HEK293 (cell line): Measurements from ENCODE around the gene VASN.

Source experiments
- CTCF ChIA-PET: fragments of 350-600 bp; formaldehyde crosslinking; extraction: SDS; loops from one replicate; lab custom pipeline; 2021; ENCODE audit warnings: antibody characterized with exemption; lab: Yijun Ruan, JAX
- POLR2A ChIA-PET: fragments of 300-600 bp; formaldehyde crosslinking; extraction: SDS; loops from one replicate; lab custom pipeline; 2020; ENCODE audit warnings: antibody characterized with exemption, inconsistent platforms; lab: Yijun Ruan, JAX
- H3K27ac ChIP-seq: fragments of 200-500 bp; sonication (Bioruptor generic); 2 replicates; pipeline ENCODE4 v1.5.1; 2014; ENCODE audit warnings: low read depth, low read length, control low read depth, inconsistent platforms; ENCODE audit errors: extremely low read depth
- H3K36me3 ChIP-seq, 2 experiments: fragments of 200-500 bp in 1 of 2; sonication (Bioruptor generic) in 1 of 2; 1 replicate in 1 of 2; 2 replicates in 1 of 2; pipeline ENCODE4 v1.5.1; 2014 to 2017; ENCODE audit warnings: inconsistent platforms in 2 of 2, low read length in 2 of 2; ENCODE audit not compliant: control insufficient read depth in 2 of 2, insufficient read depth in 1 of 2
- H3K4me1 ChIP-seq: fragments of 200-500 bp; sonication (Bioruptor generic); 2 replicates; pipeline ENCODE4 v1.5.1; 2014; ENCODE audit warnings: mild to moderate bottlenecking, low read length, inconsistent platforms; ENCODE audit not compliant: control insufficient read depth, insufficient read depth
- H3K4me3 ChIP-seq: 2 replicates; pipeline ENCODE4 v1.5.1; 2011; ENCODE audit warnings: low read depth, mild to moderate bottlenecking, control low read depth, low read length, moderate library complexity
- H3K9me3 ChIP-seq: fragments of 200-500 bp; sonication (Bioruptor generic); 2 replicates; pipeline ENCODE4 v1.5.1; 2014; ENCODE audit warnings: low read depth, low read length, inconsistent platforms; ENCODE audit not compliant: control insufficient read depth, insufficient read depth
- BCL11A ChIP-seq: fragments of 450-650 bp; formaldehyde crosslinking; IDR thresholded peaks from 2 replicates; pipeline ENCODE4 v1.5.1; 2016; ENCODE audit warnings: low read depth, missing biosample characterization, missing genetic modification characterization
- FEZF1 ChIP-seq: fragments of 450-650 bp; formaldehyde crosslinking; IDR thresholded peaks from 2 replicates; pipeline ENCODE4 v1.5.1; 2016; ENCODE audit warnings: missing biosample characterization, missing genetic modification characterization
- HOXD13 ChIP-seq: sonication (generic); formaldehyde crosslinking; IDR thresholded peaks from 2 replicates; pipeline ENCODE4 v1.8.0; 2022; ENCODE audit warnings: missing genetic modification reagents, borderline replicate concordance
- MYNN ChIP-seq: fragments of 450-650 bp; formaldehyde crosslinking; IDR thresholded peaks from 2 replicates; pipeline ENCODE4 v1.5.1; 2016; ENCODE audit warnings: missing biosample characterization, missing genetic modification characterization, borderline replicate concordance
- TCF7L2 ChIP-seq: IDR thresholded peaks from 2 replicates; pipeline ENCODE4 v1.6.1; 2011; ENCODE audit warnings: low read depth, mild to moderate bottlenecking, inconsistent platforms, low read length, moderate library complexity, borderline replicate concordance
- ZFP69B ChIP-seq: fragments of 450-650 bp; formaldehyde crosslinking; IDR thresholded peaks from 2 replicates; pipeline ENCODE4 v1.5.1; 2016; ENCODE audit warnings: missing biosample characterization, missing genetic modification characterization
- ZNF140 ChIP-seq: fragments of 450-650 bp; formaldehyde crosslinking; IDR thresholded peaks from 2 replicates; pipeline ENCODE4 v1.5.1; 2016; ENCODE audit warnings: missing biosample characterization, missing genetic modification characterization
- ZNF274 ChIP-seq, 2 experiments: fragments of 200-500 bp in 1 of 2; fragments of 450-650 bp in 1 of 2; sonication (Bioruptor generic) in 1 of 2; formaldehyde crosslinking in 1 of 2; IDR thresholded peaks; 2 replicates each; pipeline versions ENCODE4 v1.5.1 to v1.6.1; 2014 to 2016; ENCODE audit warnings: borderline replicate concordance in 1 of 2, inconsistent platforms in 1 of 2, low read length in 1 of 2, missing biosample characterization in 1 of 2, missing genetic modification characterization in 1 of 2
- ZNF366 ChIP-seq: fragments of 450-650 bp; formaldehyde crosslinking; conservative IDR thresholded peaks from 2 replicates; pipeline ENCODE4 v1.5.1; 2016; ENCODE audit warnings: missing biosample characterization, missing genetic modification characterization
- ZNF561 ChIP-seq: fragments of 450-650 bp; IDR thresholded peaks from 2 replicates; pipeline ENCODE4 v1.5.1; 2018; ENCODE audit warnings: missing biosample characterization, missing genetic modification characterization, borderline replicate concordance
- ZNF585B ChIP-seq: fragments of 450-650 bp; formaldehyde crosslinking; IDR thresholded peaks from 2 replicates; pipeline ENCODE4 v1.5.1; 2016; ENCODE audit warnings: missing biosample characterization, missing genetic modification characterization
- TF ChIP-seq, protein P1 (sequence below): fragments of 450-650 bp; IDR thresholded peaks from 2 replicates; pipeline ENCODE4 v1.5.1; 2018; ENCODE audit warnings: missing biosample characterization, mild to moderate bottlenecking, missing genetic modification characterization
- TF ChIP-seq, protein P2 (sequence below): fragments of 450-650 bp; formaldehyde crosslinking; IDR thresholded peaks from 2 replicates; pipeline ENCODE4 v1.5.1; 2016; ENCODE audit warnings: missing biosample characterization, missing genetic modification characterization, borderline replicate concordance
- TF ChIP-seq, protein P3 (sequence below): fragments of 450-650 bp; formaldehyde crosslinking; IDR thresholded peaks from 2 replicates; pipeline ENCODE4 v1.5.0; 2017; ENCODE audit warnings: missing biosample characterization, missing genetic modification characterization, borderline replicate concordance
- TF ChIP-seq, protein P4 (sequence below): sonication (generic); formaldehyde crosslinking; IDR thresholded peaks from 2 replicates; pipeline ENCODE4 v1.8.1; 2022; ENCODE audit warnings: mild to moderate bottlenecking, moderate library complexity, missing genetic modification reagents
- TF ChIP-seq, protein P5 (sequence below): fragments of 450-650 bp; formaldehyde crosslinking; IDR thresholded peaks from 2 replicates; pipeline ENCODE4 v1.5.1; 2017; ENCODE audit warnings: missing biosample characterization, missing genetic modification characterization

VASN gene

DNA sequence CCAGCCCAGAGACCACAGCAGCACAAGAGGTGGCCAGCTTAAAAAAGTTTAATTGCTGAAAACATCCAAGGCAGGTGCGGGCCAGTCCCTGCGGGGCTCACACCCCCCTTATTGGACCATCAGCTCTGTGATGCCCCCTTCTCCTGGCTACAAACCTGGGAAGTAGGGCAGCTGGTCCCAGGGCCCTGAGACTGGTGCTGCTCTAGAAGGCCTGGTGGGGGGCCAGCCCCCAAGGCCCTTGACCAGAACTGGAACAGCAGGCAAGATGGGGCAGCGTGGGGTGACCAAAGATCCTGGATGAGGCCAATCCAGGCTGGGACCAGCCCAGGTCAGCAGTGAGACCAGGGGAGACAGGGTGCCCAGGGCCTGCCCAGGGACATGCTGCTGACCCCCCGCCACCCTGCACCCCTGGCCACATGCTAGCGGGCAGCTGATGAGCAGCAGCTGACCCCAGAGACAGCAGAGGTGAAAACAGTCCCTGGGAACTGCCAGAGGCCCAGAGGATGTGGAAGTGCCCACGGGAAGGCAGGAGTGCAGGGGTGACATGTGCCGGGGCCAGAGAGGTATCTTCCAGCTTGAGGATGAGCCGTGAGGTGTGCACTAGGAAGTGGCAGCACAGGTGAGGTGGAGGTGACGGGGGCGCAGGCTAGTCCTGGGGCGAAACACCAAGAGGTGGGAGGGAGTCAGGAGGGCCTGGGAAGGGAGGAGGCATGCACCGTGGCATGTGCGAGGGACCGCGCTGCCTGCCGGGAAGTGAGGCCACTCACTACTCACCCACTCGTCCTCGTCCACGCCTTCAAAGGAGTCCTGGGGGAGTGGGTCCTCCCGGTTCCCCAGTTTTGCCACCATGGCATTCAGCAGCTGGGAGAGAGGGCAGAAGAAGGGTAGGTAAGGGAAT lies 16.9 kb upstream of the VASN start (continued):
- TF ChIP-seq, protein P1, sequence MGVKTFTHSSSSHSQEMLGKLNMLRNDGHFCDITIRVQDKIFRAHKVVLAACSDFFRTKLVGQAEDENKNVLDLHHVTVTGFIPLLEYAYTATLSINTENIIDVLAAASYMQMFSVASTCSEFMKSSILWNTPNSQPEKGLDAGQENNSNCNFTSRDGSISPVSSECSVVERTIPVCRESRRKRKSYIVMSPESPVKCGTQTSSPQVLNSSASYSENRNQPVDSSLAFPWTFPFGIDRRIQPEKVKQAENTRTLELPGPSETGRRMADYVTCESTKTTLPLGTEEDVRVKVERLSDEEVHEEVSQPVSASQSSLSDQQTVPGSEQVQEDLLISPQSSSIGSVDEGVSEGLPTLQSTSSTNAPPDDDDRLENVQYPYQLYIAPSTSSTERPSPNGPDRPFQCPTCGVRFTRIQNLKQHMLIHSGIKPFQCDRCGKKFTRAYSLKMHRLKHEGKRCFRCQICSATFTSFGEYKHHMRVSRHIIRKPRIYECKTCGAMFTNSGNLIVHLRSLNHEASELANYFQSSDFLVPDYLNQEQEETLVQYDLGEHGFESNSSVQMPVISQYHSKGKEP (tag by site-specific recombination) = no peak
- TF ChIP-seq ZNF561 (tag by site-specific recombination) (no peak), HOXD13 (CRISPR knock-in tag) (no peak), ZNF274 (IDR thresholded peaks at IDR 0.05; ENCODE audit: low read length) (no peak), ZNF274 (tag by site-specific recombination; IDR thresholded peaks at IDR 0.05; ENCODE audit: borderline replicate concordance) (no peak), TCF7L2 (no peak), FEZF1 (tag by site-specific recombination) (no peak)
- TF ChIP-seq, protein P2, sequence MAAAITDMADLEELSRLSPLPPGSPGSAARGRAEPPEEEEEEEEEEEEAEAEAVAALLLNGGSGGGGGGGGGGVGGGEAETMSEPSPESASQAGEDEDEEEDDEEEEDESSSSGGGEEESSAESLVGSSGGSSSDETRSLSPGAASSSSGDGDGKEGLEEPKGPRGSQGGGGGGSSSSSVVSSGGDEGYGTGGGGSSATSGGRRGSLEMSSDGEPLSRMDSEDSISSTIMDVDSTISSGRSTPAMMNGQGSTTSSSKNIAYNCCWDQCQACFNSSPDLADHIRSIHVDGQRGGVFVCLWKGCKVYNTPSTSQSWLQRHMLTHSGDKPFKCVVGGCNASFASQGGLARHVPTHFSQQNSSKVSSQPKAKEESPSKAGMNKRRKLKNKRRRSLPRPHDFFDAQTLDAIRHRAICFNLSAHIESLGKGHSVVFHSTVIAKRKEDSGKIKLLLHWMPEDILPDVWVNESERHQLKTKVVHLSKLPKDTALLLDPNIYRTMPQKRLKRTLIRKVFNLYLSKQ (tag by site-specific recombination) = no peak
- TF ChIP-seq, protein P3, sequence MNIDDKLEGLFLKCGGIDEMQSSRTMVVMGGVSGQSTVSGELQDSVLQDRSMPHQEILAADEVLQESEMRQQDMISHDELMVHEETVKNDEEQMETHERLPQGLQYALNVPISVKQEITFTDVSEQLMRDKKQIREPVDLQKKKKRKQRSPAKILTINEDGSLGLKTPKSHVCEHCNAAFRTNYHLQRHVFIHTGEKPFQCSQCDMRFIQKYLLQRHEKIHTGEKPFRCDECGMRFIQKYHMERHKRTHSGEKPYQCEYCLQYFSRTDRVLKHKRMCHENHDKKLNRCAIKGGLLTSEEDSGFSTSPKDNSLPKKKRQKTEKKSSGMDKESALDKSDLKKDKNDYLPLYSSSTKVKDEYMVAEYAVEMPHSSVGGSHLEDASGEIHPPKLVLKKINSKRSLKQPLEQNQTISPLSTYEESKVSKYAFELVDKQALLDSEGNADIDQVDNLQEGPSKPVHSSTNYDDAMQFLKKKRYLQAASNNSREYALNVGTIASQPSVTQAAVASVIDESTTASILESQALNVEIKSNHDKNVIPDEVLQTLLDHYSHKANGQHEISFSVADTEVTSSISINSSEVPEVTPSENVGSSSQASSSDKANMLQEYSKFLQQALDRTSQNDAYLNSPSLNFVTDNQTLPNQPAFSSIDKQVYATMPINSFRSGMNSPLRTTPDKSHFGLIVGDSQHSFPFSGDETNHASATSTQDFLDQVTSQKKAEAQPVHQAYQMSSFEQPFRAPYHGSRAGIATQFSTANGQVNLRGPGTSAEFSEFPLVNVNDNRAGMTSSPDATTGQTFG (tag by site-specific recombination) = no peak

DNA sequence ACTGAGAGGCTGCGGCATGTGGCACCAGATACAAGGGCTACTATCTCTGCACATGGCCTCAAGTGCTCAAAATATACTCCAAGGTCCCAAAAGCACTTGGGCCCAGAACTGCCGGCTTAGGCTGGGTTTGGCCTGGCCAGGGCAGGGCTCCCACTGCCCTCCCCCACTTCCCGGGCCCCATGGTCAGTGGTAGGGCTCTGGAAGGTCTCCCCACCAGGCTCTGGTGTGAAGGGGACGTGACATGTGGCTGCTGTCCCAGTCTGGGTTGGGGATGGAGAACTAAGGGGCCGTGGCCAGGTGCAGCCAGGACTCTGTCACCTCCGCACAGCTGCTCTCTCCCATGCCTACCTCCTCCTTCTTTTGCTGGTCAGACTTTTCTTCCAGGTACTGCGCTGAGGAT lies 14.8 kb upstream of the VASN start:
- peaks cover 0 to 26% of the 10 kb centered on the region in 2 experiments; a peak in 2 of 3 replicates for H3K36me3 ChIP-seq
- POLR2A ChIA-PET = no interaction called here
- H3K27ac ChIP-seq = no peak overlapping the region
- no peak overlapping the region for H3K4me3 ChIP-seq
- H3K9me3 ChIP-seq = no peaks in the 10 kb centered on the region
- H3K4me1 ChIP-seq = no peaks in the 10 kb centered on the region
- CTCF ChIA-PET = interaction anchor here (2.0 kb wide), 1 partner anchor 45 kb away, joined by 8 read pairs; no protein-coding TSS in a partner anchor
- TF ChIP-seq ZNF366 (tag by site-specific recombination) = no peak
- no peak for TF ChIP-seq MYNN (tag by site-specific recombination)
- TF ChIP-seq, protein P4, sequence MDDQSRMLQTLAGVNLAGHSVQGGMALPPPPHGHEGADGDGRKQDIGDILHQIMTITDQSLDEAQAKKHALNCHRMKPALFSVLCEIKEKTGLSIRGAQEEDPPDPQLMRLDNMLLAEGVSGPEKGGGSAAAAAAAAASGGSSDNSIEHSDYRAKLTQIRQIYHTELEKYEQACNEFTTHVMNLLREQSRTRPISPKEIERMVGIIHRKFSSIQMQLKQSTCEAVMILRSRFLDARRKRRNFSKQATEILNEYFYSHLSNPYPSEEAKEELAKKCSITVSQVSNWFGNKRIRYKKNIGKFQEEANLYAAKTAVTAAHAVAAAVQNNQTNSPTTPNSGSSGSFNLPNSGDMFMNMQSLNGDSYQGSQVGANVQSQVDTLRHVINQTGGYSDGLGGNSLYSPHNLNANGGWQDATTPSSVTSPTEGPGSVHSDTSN (CRISPR knock-in tag) = no peak

DNA sequence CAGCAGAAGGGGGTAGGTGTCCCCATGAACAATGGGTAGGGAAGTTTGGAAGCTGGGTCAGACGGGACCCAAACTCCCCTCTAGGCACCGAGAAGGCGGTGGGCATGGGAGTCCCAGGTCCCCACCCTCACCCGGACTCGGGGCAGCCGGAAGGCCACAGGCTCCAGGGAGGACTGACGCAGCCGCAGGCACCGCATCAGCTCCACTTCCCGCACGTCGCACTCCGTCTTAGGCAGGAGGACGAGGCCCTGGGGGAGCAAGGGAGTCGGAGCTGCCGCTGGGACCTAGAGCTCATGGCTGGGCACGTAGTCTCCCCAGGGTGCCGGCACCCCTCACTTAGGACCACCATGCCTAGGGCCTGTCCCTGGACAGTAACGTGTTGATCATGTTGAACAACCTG lies 13.4 kb upstream of the VASN start:
- POLR2A ChIA-PET = no interaction called here

More for the DNA sequence above, 13.4 kb upstream of the VASN start:
- H3K4me3 ChIP-seq = no peak overlapping the region
- TF ChIP-seq ZNF585B (tag by site-specific recombination) (no peak), ZFP69B (tag by site-specific recombination) (no peak), BCL11A (tag by site-specific recombination) (no peak), ZNF140 (tag by site-specific recombination) (no peak)
- TF ChIP-seq, protein P5, sequence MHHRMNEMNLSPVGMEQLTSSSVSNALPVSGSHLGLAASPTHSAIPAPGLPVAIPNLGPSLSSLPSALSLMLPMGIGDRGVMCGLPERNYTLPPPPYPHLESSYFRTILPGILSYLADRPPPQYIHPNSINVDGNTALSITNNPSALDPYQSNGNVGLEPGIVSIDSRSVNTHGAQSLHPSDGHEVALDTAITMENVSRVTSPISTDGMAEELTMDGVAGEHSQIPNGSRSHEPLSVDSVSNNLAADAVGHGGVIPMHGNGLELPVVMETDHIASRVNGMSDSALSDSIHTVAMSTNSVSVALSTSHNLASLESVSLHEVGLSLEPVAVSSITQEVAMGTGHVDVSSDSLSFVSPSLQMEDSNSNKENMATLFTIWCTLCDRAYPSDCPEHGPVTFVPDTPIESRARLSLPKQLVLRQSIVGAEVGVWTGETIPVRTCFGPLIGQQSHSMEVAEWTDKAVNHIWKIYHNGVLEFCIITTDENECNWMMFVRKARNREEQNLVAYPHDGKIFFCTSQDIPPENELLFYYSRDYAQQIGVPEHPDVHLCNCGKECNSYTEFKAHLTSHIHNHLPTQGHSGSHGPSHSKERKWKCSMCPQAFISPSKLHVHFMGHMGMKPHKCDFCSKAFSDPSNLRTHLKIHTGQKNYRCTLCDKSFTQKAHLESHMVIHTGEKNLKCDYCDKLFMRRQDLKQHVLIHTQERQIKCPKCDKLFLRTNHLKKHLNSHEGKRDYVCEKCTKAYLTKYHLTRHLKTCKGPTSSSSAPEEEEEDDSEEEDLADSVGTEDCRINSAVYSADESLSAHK = no peak
- peaks cover 0 to 35% of the 10 kb centered on the region in 2 experiments; a peak in 2 of 3 replicates for H3K36me3 ChIP-seq
- H3K4me1 ChIP-seq = no peaks in the 10 kb centered on the region
- no peak overlapping the region for H3K27ac ChIP-seq
- CTCF ChIA-PET = interaction anchor here (0.6 to 5.2 kb wide), 10 partner anchors 9 to 1131 kb away, joined by 3 to 118 read pairs (median 4); no protein-coding TSS in a partner anchor
- no peaks in the 10 kb centered on the region for H3K9me3 ChIP-seq
